Trophoblast cell (in vitro differentiated cells and primary cell): ENCODE results near the gene SEZ6.

Experiments used
- DNase-seq, 2 donors: peaks; one replicate each; pipeline ENCODE4 v3.0.0-alpha.2; 2016
- H2AFZ ChIP-seq: 2 replicates; pipeline ENCODE4 v1.6.1; 2013; ENCODE audit warnings: low read length, moderate library complexity, mild to moderate bottlenecking; ENCODE audit not compliant: insufficient read depth, poor library complexity
- H2AK5ac ChIP-seq: 2 replicates; pipeline ENCODE4 v1.6.1; 2013; ENCODE audit warnings: mild to moderate bottlenecking, low read length
- H2BK120ac ChIP-seq: 2 replicates; pipeline ENCODE4 v1.6.1; 2013; ENCODE audit warnings: low read length, mild to moderate bottlenecking, moderate library complexity; ENCODE audit not compliant: insufficient read depth, poor library complexity
- H2BK12ac ChIP-seq: 2 replicates; pipeline ENCODE4 v1.6.1; 2013; ENCODE audit warnings: mild to moderate bottlenecking, low read length, moderate library complexity
- H2BK5ac ChIP-seq: 2 replicates; pipeline ENCODE4 v1.6.1; 2013; ENCODE audit warnings: low read length, low read depth, moderate library complexity, mild to moderate bottlenecking; ENCODE audit not compliant: poor library complexity
- H3K14ac ChIP-seq: 2 replicates; pipeline ENCODE4 v1.6.1; 2013; ENCODE audit warnings: mild to moderate bottlenecking, low read length
- H3K18ac ChIP-seq: 2 replicates; pipeline ENCODE4 v1.6.1; 2013; ENCODE audit warnings: mild to moderate bottlenecking, low read length
- H3K23ac ChIP-seq: 2 replicates; pipeline ENCODE4 v1.6.1; 2013; ENCODE audit warnings: low read length
- H3K27ac ChIP-seq: 2 replicates; pipeline ENCODE4 v1.5.1; 2013; ENCODE audit warnings: low read depth, mild to moderate bottlenecking, inconsistent platforms, low read length, moderate library complexity
- H3K27me3 ChIP-seq: 2 replicates; pipeline ENCODE4 v1.6.1; 2013; ENCODE audit warnings: inconsistent platforms, mild to moderate bottlenecking, low read length, moderate library complexity; ENCODE audit not compliant: insufficient read depth
- H3K36me3 ChIP-seq, 2 experiments: 1 replicate in 1 of 2; 2 replicates in 1 of 2; pipeline ENCODE4 v1.6.1; 2013; ENCODE audit warnings: low read length in 2 of 2, mild to moderate bottlenecking in 2 of 2, moderate library complexity in 1 of 2; ENCODE audit not compliant: insufficient read depth in 2 of 2, control insufficient read depth in 1 of 2
- H3K4ac ChIP-seq: 2 replicates; pipeline ENCODE4 v1.6.1; 2013; ENCODE audit warnings: low read depth, mild to moderate bottlenecking, low read length, moderate library complexity
- H3K4me1 ChIP-seq, 2 experiments: 1 replicate in 1 of 2; 2 replicates in 1 of 2; pipeline ENCODE4 v1.6.1; 2013; ENCODE audit warnings: low read length in 2 of 2, mild to moderate bottlenecking in 2 of 2, moderate library complexity in 1 of 2; ENCODE audit not compliant: insufficient read depth in 2 of 2, control insufficient read depth in 1 of 2
- H3K4me2 ChIP-seq: 2 replicates; pipeline ENCODE4 v1.6.1; 2013; ENCODE audit warnings: inconsistent platforms, mild to moderate bottlenecking, low read length, moderate library complexity
- H3K4me3 ChIP-seq: 2 replicates; pipeline ENCODE4 v1.5.1; 2013; ENCODE audit warnings: mild to moderate bottlenecking, low read depth, low read length, inconsistent platforms
- H3K79me1 ChIP-seq: one replicate; pipeline ENCODE4 v1.6.1; 2013; ENCODE audit warnings: low read length
- H3K79me2 ChIP-seq: 2 replicates; pipeline ENCODE4 v1.6.1; 2013; ENCODE audit warnings: low read length, mild to moderate bottlenecking; ENCODE audit not compliant: control insufficient read depth, insufficient read depth, poor library complexity
- H3K9ac ChIP-seq: 2 replicates; pipeline ENCODE4 v1.6.1; 2013; ENCODE audit warnings: mild to moderate bottlenecking, low read length
- H3K9me3 ChIP-seq: 2 replicates; pipeline ENCODE4 v1.6.1; 2013; ENCODE audit warnings: low read depth, mild to moderate bottlenecking, control low read depth, inconsistent platforms, low read length; ENCODE audit not compliant: insufficient read depth
- H4K12ac ChIP-seq: 2 replicates; pipeline ENCODE4 v1.6.1; 2013; ENCODE audit warnings: low read depth, mild to moderate bottlenecking, low read length, moderate library complexity
- H4K8ac ChIP-seq: 2 replicates; pipeline ENCODE4 v1.6.1; 2013; ENCODE audit warnings: low read depth, mild to moderate bottlenecking, low read length, moderate library complexity
- H4K91ac ChIP-seq: one replicate; pipeline ENCODE4 v1.6.1; 2013; ENCODE audit warnings: low read depth, mild to moderate bottlenecking, low read length, moderate library complexity
- WGBS: extraction: QIAGEN DNeasy Blood & Tissue Kit; methylation state at CpG from one replicate; pipeline ENCODE4 v1.1.7; 2013; ENCODE audit warnings: missing lambda C conversion rate; ENCODE audit not compliant: insufficient read length, insufficient coverage; ENCODE audit errors: extremely low coverage; 5-methylcytosine and 5-hydroxymethylcytosine counted together

The SEZ6 gene

DNA sequence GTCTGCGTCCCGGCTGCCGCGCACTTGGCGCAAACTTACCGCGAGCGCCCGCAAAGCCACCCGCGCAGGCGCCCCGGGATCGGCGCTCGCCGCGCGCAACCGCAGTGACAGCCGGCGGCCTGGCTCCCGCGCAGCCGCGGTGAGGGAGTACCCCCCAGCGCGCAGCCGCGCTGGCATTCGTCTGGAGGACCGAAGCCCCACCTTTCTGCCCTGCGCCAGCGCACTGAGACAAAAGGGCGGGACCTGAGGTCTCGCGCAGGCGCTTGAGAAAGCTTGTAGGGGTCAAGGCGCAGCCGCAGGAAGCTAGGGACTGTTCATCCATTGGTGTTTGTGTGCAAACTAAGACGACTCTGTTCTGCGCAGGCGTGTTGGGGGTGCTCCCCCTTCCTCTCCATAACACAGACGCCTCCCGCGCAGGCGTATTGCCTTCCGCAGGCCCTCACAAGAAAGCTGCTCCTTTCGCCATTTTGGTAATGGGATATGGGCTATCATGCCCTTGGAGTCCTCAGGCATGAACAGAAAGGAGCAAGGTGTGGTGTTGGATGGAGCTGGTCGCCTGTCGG, 54.3 kb downstream of the SEZ6 start, which contains the start of gene PHF12:
Gene PHF12 (minus strand): TSS at position 91 of the 563 bp plus-strand sequence. CDS start 558 bp downstream, outside the sequence.
- Histone ChIP-seq H3K4me1 (peaks cover 3 to 6% of the 10 kb centered on the region in 2 experiments), H3K27ac (peak within 1 kb of the TSS; percentile 94), H3K4me3 (peak within 1 kb of the TSS; percentile 93), H4K91ac (peak within 1 kb of the TSS; percentile 98), H4K8ac (peak within 1 kb of the TSS; percentile 93), H3K79me1 (peaks cover 21% of the 10 kb centered on the region), H2BK12ac (peak within 1 kb of the TSS; percentile 26), H3K23ac (no peak within 1 kb of the TSS), H3K9ac (peak within 1 kb of the TSS; percentile 88), H3K79me2 (peaks cover 17% of the 10 kb centered on the region), H2AFZ (peak within 1 kb of the TSS; percentile 80), H3K4ac (peak within 1 kb of the TSS; percentile 90), H3K4me2 (peak within 1 kb of the TSS; percentile 98), H2BK120ac (peak within 1 kb of the TSS; percentile 92), H3K18ac (peak within 1 kb of the TSS; percentile 82), H3K14ac (peak within 1 kb of the TSS; percentile 92), H3K9me3 (no peaks in the 10 kb centered on the region), H4K12ac (peak within 1 kb of the TSS; percentile 76), H2BK5ac (peak within 1 kb of the TSS; percentile 87), H3K27me3 (no peaks in the 10 kb centered on the region), H3K36me3 (no peaks in the 10 kb centered on the region), H2AK5ac (peak within 1 kb of the TSS; percentile 96)
- WGBS: no CpG with 5 or more reads among the region's 51 CpGs
- DNase-seq: peak; percentile 100

DNA sequence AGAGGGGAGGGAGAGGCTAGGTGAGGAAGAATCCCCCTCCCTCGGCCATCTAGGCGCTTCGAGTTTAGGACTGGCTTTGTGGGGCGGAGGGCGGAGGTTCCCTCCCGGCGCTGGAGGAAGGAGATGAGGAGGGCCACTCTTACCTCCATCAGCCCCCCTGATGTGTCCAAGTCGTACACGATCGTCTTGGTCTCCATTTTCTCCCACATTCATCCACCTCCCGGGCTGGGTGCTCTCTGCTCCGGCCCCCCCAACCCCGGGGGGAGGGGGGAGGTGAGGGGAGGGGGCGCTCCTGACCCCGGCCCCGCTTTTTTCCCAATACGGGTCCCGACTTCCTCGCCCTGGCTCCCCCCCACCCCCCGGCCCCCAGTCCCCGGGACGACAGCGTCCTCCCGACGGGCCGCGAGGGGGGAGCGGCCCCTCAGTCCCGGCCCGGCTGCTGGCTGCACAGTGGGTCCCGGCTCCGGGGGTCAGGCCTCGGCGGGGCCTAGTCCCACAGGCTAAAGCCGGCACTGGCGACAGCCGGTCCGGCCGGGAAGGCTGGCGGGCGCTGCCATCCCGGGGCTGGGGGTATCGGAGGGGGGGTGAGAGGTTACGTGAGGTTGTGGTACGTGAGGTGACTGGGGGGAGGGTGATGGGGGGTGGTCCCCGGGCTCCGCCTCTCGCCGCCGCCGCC, 54.9 kb downstream of the SEZ6 start:
- H3K4me2 ChIP-seq: peak overlapping the region; percentile 98
- peaks cover 3 to 6% of the 10 kb centered on the region in 2 experiments for H3K4me1 ChIP-seq
- H2AK5ac ChIP-seq: peak overlapping the region; percentile 94
- H3K36me3 ChIP-seq: no peaks in the 10 kb centered on the region
- H3K9me3 ChIP-seq: no peaks in the 10 kb centered on the region
- peak overlapping the region; percentile 92 for H3K14ac ChIP-seq
- no peak overlapping the region for H2BK12ac ChIP-seq
- peak overlapping the region; percentile 82 for H3K18ac ChIP-seq
- peak overlapping the region; percentile 85 for H2BK5ac ChIP-seq
- no peaks in the 10 kb centered on the region for H3K27me3 ChIP-seq
- peak overlapping the region; percentile 88 for H3K9ac ChIP-seq
- H3K27ac ChIP-seq: peak overlapping the region; percentile 74
- no peak for DNase-seq
- peak overlapping the region; percentile 93 for H3K4me3 ChIP-seq
- H3K4ac ChIP-seq: peak overlapping the region; percentile 90
- H3K79me1 ChIP-seq: peaks cover 21% of the 10 kb centered on the region
- no peak overlapping the region for H3K23ac ChIP-seq
- H3K79me2 ChIP-seq: peaks cover 20% of the 10 kb centered on the region
- WGBS: no CpG with 5 or more reads among the region's 51 CpGs
- H4K91ac ChIP-seq: peak overlapping the region; percentile 91
- H4K8ac ChIP-seq: peak overlapping the region; percentile 88
- H2AFZ ChIP-seq: peak overlapping the region; percentile 59
- H2BK120ac ChIP-seq: peak overlapping the region; percentile 90
- H4K12ac ChIP-seq: peak overlapping the region; percentile 65

DNA sequence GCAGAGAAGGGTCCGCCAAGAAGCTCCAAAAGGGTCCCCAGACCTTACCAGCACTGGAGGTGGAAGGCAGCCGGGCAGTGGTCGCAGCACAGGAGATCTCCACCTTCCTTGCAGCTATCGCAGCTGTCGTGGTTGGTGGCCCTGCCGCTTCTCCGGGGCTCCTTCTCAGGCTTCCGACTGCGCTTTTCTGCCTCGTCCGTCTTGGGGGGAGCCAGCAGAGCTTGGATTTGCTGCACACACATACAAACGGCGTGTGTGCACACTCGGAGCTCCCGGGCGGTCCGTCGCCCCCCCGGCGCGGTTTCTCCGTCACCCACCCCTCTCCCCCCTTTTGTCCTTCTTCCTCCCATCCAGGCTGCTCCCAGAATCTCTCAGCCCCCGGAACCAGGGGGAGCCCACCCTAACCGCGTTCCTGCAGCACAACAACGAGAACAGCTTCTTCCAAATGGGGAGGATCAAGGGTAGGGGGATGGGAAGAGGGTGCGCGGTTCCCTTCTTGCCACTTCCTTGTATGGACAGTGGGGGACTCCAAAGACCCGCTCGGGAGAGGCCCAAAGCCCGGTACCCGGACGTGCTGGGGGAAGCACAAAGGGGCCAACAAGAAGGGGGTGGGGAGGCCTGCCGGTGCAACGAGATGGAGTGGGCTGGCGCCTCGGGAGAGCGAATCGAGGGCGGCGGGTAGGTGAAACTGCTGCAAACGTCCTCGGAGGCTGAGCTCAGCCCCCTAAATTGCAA, 55.6 kb downstream of the SEZ6 start:
- Histone ChIP-seq H4K8ac (peak overlapping the region; percentile 88), H3K4ac (peak overlapping the region; percentile 82), H3K79me1 (peaks cover 21% of the 10 kb centered on the region), H3K9me3 (no peaks in the 10 kb centered on the region), H3K14ac (peak overlapping the region; percentile 81), H3K18ac (peak overlapping the region; percentile 82), H3K23ac (no peak overlapping the region), H2AK5ac (peak overlapping the region; percentile 28), H4K91ac (peak overlapping the region; percentile 56), H3K27me3 (no peaks in the 10 kb centered on the region), H3K4me2 (peak overlapping the region; percentile 98), H3K79me2 (peaks cover 22% of the 10 kb centered on the region), H2BK12ac (no peak overlapping the region), H3K36me3 (peaks cover 0 to 2% of the 10 kb centered on the region in 2 experiments), H3K9ac (peak overlapping the region; percentile 88), H2BK5ac (peak overlapping the region; percentile 68), H3K27ac (peak overlapping the region; percentile 74), H2BK120ac (peak overlapping the region; percentile 56), H2AFZ (peak overlapping the region; percentile 14), H4K12ac (peak overlapping the region; percentile 33), H3K4me3 (peak overlapping the region; percentile 93), H3K4me1 (peaks cover 3 to 6% of the 10 kb centered on the region in 2 experiments)
- WGBS: no CpG with 5 or more reads among the region's 43 CpGs
- DNase-seq: no peak
